H54 (cell line): ENCODE data around the gene GULP1.

Experiments used
- DNase-seq: peaks from one replicate; pipeline ENCODE4 v3.0.0; 2011; ENCODE audit warnings: low spot score, mixed read lengths; ENCODE audit not compliant: insufficient read length
- FAIRE-seq: peaks from 3 replicates; lab custom pipeline; 2011; peaks lifted over from hg19 to GRCh38; lab: Jason Lieb, UNC
- POLR2A ChIP-seq: IDR thresholded peaks from 2 replicates; pipeline ENCODE4 v1.6.1; 2011; ENCODE audit warnings: low read depth, mild to moderate bottlenecking, low read length

GULP1 gene

GRCh38 chr2:188303363-188304031 lies 11.8 kb downstream of the GULP1 start:
- peak; percentile 20 for DNase-seq
- no peak for TF ChIP-seq POLR2A
- FAIRE-seq = peak; percentile 97

- no peak for TF ChIP-seq POLR2A
- DNase-seq (no peak), FAIRE-seq (no peak)
These were observed 13.6 kb downstream of the GULP1 start for GRCh38 chr2:188305271-188305670.

GRCh38 chr2:188306271-188306670 lies 14.6 kb downstream of the GULP1 start:
- no peak for TF ChIP-seq POLR2A
- no peak for DNase-seq
- FAIRE-seq = no peak

GRCh38 chr2:188307850-188308283 lies 16.2 kb downstream of the GULP1 start:
- DNase-seq (no peak), FAIRE-seq (no peak)
- no peak for TF ChIP-seq POLR2A

- DNase-seq (no peak), FAIRE-seq (no peak)
- no peak for TF ChIP-seq POLR2A
These were observed 16.8 kb downstream of the GULP1 start for GRCh38 chr2:188308483-188308882.

GRCh38 chr2:188309364-188309763 lies 17.7 kb downstream of the GULP1 start:
- DNase-seq (no peak), FAIRE-seq (no peak)
- no peak for TF ChIP-seq POLR2A

GRCh38 chr2:188314314-188315054 lies 22.8 kb downstream of the GULP1 start:
- FAIRE-seq = peak; percentile 96
- no peak for TF ChIP-seq POLR2A

GRCh38 chr2:188315750-188316149 lies 24.1 kb downstream of the GULP1 start:
- FAIRE-seq (no peak), DNase-seq (no peak)
- TF ChIP-seq POLR2A = no peak

More at GRCh38 chr2:188314314-188315054, 22.8 kb downstream of the GULP1 start:
- DNase-seq = no peak

GRCh38 chr2:188316342-188316741 lies 24.7 kb downstream of the GULP1 start:
- peak; percentile 15 for FAIRE-seq
- no peak for DNase-seq
- TF ChIP-seq POLR2A = no peak

- TF ChIP-seq POLR2A = no peak
- DNase-seq = no peak
- FAIRE-seq = no peak
These were observed 25.2 kb downstream of the GULP1 start for GRCh38 chr2:188316791-188317423.

- FAIRE-seq = peak; percentile 64
- DNase-seq = no peak
These were observed 26.6 kb downstream of the GULP1 start for GRCh38 chr2:188318161-188318749.

GRCh38 chr2:188319838-188320237 lies 28.2 kb downstream of the GULP1 start:
- no peak for FAIRE-seq
- no peak for DNase-seq
- no peak for TF ChIP-seq POLR2A

More at GRCh38 chr2:188318161-188318749, 26.6 kb downstream of the GULP1 start:
- TF ChIP-seq POLR2A = no peak

GRCh38 chr2:188320861-188321260 lies 29.2 kb downstream of the GULP1 start:
- DNase-seq (no peak), FAIRE-seq (no peak)

More at GRCh38 chr2:188320861-188321260, 29.2 kb downstream of the GULP1 start:
- TF ChIP-seq POLR2A = no peak
